Neutrophil (primary cell): Measurements from ENCODE around the gene CCDC180.

Experiments
- H3K27ac ChIP-seq: fragments of 200-600 bp; sonication (generic); 2 replicates; pipeline ENCODE4 v1.5.1; 2016; ENCODE audit warnings: mild to moderate bottlenecking, moderate library complexity
- H3K27me3 ChIP-seq: fragments of 200-600 bp; sonication (generic); 2 replicates; pipeline ENCODE4 v1.6.0; 2016; ENCODE audit warnings: mild to moderate bottlenecking
- H3K36me3 ChIP-seq: fragments of 200-600 bp; sonication (generic); 2 replicates; pipeline ENCODE4 v1.5.1; 2017
- H3K4me1 ChIP-seq, 2 experiments: fragments of 200-600 bp in 1 of 2; sonication (generic) in 1 of 2; 1 replicate in 1 of 2; 2 replicates in 1 of 2; pipeline versions ENCODE4 v1.5.1 to v1.6.1; 2013 to 2016; ENCODE audit warnings: low read depth in 1 of 2, low read length in 1 of 2, mild to moderate bottlenecking in 1 of 2, moderate library complexity in 1 of 2; ENCODE audit not compliant: control insufficient read depth in 1 of 2, insufficient read depth in 1 of 2
- H3K4me3 ChIP-seq, 2 experiments: fragments of 200-600 bp in 1 of 2; sonication (generic) in 1 of 2; 1 replicate in 1 of 2; 2 replicates in 1 of 2; pipeline ENCODE4 v1.5.1; 2013 to 2016; ENCODE audit warnings: low read depth in 1 of 2, low read length in 1 of 2, mild to moderate bottlenecking in 1 of 2, moderate library complexity in 1 of 2
- H3K9me3 ChIP-seq: fragments of 200-600 bp; sonication (generic); 2 replicates; pipeline ENCODE4 v1.5.1; 2016
- TF ChIP-seq, protein P1 (sequence below): fragments of 200-600 bp; sonication (generic); IDR thresholded peaks from 2 replicates; pipeline ENCODE4 v1.5.1; 2016; ENCODE audit warnings: antibody characterized with exemption

CCDC180 gene

DNA sequence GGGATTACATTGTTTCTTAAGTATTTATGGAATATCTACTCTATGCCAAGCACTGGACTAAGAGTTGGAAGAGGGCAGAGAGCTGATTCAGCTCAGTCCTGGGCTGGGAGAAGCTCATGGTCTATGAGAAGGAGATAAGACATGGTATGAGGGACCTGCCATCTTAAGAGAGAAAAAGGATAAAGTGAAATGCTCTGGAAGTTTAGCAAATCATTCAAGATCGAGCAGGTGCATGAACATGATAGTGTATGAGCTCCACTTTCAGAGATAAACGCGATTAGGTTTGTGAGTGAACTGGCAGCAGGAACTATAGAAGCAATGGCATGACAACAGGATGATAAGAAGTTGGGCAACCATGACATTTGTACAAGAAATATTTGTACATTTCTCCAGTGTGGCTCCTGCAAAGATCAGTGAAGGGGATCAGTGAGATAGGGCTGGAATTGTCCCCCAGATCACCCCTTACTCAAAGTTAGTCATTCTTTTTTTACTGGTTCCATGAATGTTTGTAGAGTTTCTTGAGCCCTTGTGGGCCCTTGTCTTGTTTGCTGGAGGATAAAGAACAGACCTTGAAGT is 26.6 kb upstream of the CCDC180 start:
- no peaks in the 10 kb centered on the region for H3K27me3 ChIP-seq
- TF ChIP-seq, protein P1, sequence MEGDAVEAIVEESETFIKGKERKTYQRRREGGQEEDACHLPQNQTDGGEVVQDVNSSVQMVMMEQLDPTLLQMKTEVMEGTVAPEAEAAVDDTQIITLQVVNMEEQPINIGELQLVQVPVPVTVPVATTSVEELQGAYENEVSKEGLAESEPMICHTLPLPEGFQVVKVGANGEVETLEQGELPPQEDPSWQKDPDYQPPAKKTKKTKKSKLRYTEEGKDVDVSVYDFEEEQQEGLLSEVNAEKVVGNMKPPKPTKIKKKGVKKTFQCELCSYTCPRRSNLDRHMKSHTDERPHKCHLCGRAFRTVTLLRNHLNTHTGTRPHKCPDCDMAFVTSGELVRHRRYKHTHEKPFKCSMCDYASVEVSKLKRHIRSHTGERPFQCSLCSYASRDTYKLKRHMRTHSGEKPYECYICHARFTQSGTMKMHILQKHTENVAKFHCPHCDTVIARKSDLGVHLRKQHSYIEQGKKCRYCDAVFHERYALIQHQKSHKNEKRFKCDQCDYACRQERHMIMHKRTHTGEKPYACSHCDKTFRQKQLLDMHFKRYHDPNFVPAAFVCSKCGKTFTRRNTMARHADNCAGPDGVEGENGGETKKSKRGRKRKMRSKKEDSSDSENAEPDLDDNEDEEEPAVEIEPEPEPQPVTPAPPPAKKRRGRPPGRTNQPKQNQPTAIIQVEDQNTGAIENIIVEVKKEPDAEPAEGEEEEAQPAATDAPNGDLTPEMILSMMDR, result no peak
- no peaks in the 10 kb centered on the region for H3K9me3 ChIP-seq
- H3K4me3 ChIP-seq, result no peak overlapping the region
- H3K36me3 ChIP-seq, result peaks cover 9% of the 10 kb centered on the region
- H3K27ac ChIP-seq, result no peak overlapping the region
- H3K4me1 ChIP-seq, result no peaks in the 10 kb centered on the region

DNA sequence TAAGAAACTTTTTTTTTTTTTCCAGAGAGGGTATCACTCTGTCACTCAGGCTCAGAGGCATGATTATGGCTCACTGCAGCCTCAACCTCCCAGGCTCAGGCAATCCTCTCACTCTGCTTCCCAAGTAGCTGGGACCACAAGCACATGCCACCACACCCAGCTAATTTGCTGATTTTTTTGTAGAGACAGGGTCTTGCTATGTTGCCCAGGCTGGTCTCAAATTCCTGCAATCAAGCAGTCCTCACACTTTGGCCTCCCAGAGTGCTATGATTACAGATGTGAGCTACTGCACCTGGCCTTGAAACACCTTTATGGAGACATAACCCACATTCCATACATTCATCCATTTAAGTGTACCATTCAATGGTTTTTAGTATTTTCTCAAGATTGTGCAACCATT is 23.7 kb upstream of the CCDC180 start:
- Histone ChIP-seq H3K27me3 (no peaks in the 10 kb centered on the region), H3K36me3 (peaks cover 12% of the 10 kb centered on the region), H3K4me3 (no peak overlapping the region), H3K9me3 (no peaks in the 10 kb centered on the region), H3K4me1 (no peaks in the 10 kb centered on the region), H3K27ac (no peak overlapping the region)
- TF ChIP-seq, protein P1, result no peak

DNA sequence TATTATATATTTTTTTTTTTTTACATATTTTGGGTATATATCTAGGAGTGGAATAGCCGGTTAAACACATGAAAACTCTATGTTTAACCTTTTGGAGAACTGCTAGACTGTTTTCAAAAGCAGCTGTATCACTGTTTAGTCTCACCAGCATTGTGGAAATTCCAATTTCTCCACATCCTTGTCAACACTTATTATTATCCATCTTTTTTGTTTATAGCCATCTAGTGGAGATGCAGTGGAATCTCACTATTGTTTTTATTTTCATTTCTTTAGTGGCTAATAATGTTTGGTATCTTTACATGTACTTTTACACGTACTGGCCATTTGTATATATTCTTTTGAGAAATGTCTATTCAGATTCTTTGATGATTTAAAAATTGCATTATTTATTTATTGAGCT is 22.7 kb upstream of the CCDC180 start:
- no peaks in the 10 kb centered on the region for H3K27me3 ChIP-seq
- peaks cover 15% of the 10 kb centered on the region for H3K36me3 ChIP-seq
- H3K4me3 ChIP-seq, result no peak overlapping the region
- TF ChIP-seq, protein P1, result no peak
- H3K4me1 ChIP-seq, result no peaks in the 10 kb centered on the region
- no peaks in the 10 kb centered on the region for H3K9me3 ChIP-seq
- no peak overlapping the region for H3K27ac ChIP-seq

DNA sequence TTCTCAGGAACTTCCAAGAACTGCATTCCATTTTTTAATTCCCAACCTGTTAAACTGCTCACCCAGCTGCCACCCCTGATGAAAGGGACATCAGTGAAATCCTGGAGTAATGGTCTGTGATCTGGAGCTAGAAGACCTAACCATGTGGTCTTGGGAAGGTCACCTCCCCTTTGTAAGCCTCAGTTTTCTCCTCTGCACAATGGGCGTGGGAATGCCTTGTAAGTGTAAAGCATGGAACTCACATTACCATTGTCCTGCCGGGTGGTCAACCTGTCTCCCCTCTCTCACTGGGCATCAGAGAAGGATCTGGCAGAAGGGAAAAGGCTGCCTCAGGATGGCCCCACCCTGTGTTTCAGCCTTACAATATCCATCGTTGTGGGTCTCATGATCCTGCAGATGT is 15.3 kb upstream of the CCDC180 start:
- H3K4me1 ChIP-seq, result no peaks in the 10 kb centered on the region
- H3K9me3 ChIP-seq, result no peaks in the 10 kb centered on the region
- no peak overlapping the region for H3K27ac ChIP-seq
- H3K4me3 ChIP-seq, result no peak overlapping the region
- peaks cover 31% of the 10 kb centered on the region for H3K36me3 ChIP-seq
- H3K27me3 ChIP-seq, result no peaks in the 10 kb centered on the region
- TF ChIP-seq, protein P1, result no peak

DNA sequence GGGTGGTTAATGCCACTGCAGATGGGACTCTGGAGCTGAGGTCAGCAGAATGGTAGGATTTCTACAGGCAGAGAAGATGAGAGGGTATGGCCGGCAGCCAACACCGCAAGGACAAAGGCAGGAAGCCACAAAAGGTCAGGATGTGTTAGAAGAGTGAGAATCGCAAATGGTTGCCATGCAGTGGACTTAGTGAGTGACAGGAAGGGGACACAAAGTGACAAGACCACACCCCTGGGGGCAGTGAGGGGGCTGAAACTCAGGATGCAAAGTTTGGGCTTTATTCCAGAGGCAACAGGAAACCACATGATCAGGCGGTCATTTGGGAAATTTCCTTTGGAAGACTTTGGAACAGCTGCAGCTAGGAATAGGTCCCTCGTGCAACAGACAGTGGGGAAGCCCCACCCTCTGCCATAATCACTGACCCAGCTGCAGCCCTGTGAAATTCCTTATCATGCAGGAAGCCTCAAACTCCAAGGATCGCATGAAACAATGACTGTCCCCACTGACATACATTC is 14.2 kb upstream of the CCDC180 start:
- Histone ChIP-seq H3K36me3 (peaks cover 27% of the 10 kb centered on the region), H3K4me3 (no peak overlapping the region), H3K27ac (no peak overlapping the region), H3K27me3 (no peaks in the 10 kb centered on the region), H3K9me3 (no peaks in the 10 kb centered on the region), H3K4me1 (no peaks in the 10 kb centered on the region)
- TF ChIP-seq, protein P1, result no peak

DNA sequence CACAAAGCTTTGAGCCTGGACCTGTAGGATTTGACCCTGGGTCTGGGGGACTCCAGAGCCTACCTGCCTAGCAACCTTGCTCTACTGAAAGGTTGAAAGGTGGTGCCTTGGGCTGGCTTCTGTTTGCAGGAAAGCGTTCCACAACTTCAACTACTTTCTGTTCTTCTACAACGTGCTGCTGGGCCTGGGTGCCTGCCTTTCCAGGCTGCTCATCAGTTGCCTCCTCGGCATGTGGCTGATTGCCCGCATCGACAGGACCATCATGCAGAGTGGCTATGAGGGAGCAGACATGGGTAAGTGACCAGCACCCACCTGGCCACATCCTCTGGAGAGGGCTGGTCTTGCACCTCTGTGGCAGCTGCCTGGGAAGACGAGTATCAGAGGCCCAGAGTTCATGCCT is 13.6 kb upstream of the CCDC180 start:
- Histone ChIP-seq H3K36me3 (peaks cover 21% of the 10 kb centered on the region), H3K4me3 (no peak overlapping the region), H3K27me3 (no peaks in the 10 kb centered on the region), H3K27ac (no peak overlapping the region), H3K9me3 (no peaks in the 10 kb centered on the region), H3K4me1 (no peaks in the 10 kb centered on the region)
- TF ChIP-seq, protein P1, result no peak
